SK-MEL-5 (cell line): Measurements from ENCODE around the gene MAP1LC3B. TPM values are rescaled to one million over a fixed set of nuclear protein-coding genes. Genes with fewer than 3 reads are reported as not detected.

Source experiments
- total RNA-seq: library from RNA; depleted of rRNA; stranded (reverse); fragments of >200 nt; shearing (Covaris generic); gene quantifications from 2 replicates; pipeline ENCODE4 v1.2.3, GENCODE V29; 2014; rRNA removed

The MAP1LC3B gene
- total RNA-seq, 1 experiment from 2014 or later, result 32.2 TPM

Other genes starting within 250 kb of the MAP1LC3B start
- gene C16orf95, start 74.9 kb upstream of the MAP1LC3B start, total RNA-seq, result 2.6 and 3.4 TPM in 2 replicates
- gene FBXO31, start 8.6 kb upstream of the MAP1LC3B start, total RNA-seq, result 11.3 and 12.5 TPM in 2 replicates
- gene ZCCHC14, start 100.7 kb downstream of the MAP1LC3B start, total RNA-seq, result 6.0 and 7.2 TPM in 2 replicates
- gene JPH3, start 210.2 kb downstream of the MAP1LC3B start, total RNA-seq, result 2.6 and 4.0 TPM in 2 replicates